Mucosa of rectum (tissue), 2 donors: Measurements from ENCODE around the gene STEAP4.
"Not testable (repeated sequence)": the region's sequence is repeated elsewhere in the genome, so short reads cannot be mapped to it uniquely, and the experiment has no call there.

ENCODE experiments used
- H3K27ac ChIP-seq, 2 donors: one replicate each; pipeline ENCODE4 v1.7.0; 2013; ENCODE audit warnings: inconsistent platforms in 2 of 2, low read depth in 2 of 2, low read length in 2 of 2
- H3K27me3 ChIP-seq, 2 donors: one replicate each; pipeline ENCODE4 v1.7.0; 2013; ENCODE audit warnings: low read length in 2 of 2; ENCODE audit not compliant: control insufficient read depth in 2 of 2, insufficient read depth in 2 of 2
- H3K36me3 ChIP-seq, 2 donors: one replicate each; pipeline ENCODE4 v1.7.0; 2013; ENCODE audit warnings: low read length in 2 of 2; ENCODE audit not compliant: control insufficient read depth in 2 of 2, insufficient read depth in 2 of 2
- H3K4me1 ChIP-seq, 2 donors: one replicate each; pipeline ENCODE4 v1.7.0; 2013; ENCODE audit warnings: low read length in 2 of 2, mild to moderate bottlenecking in 1 of 2; ENCODE audit not compliant: control insufficient read depth in 2 of 2, insufficient read depth in 2 of 2
- H3K4me3 ChIP-seq, 2 donors: one replicate each; pipeline ENCODE4 v1.7.0; 2013; ENCODE audit warnings: low read length in 2 of 2
- H3K9ac ChIP-seq, 2 donors: one replicate each; pipeline ENCODE4 v1.7.0; 2013; ENCODE audit warnings: low read length in 2 of 2, low read depth in 1 of 2, mild to moderate bottlenecking in 1 of 2
- H3K9me3 ChIP-seq, 2 donors: one replicate each; pipeline ENCODE4 v1.7.0; 2013; ENCODE audit warnings: low read length in 2 of 2; ENCODE audit not compliant: control insufficient read depth in 2 of 2
- donor health status: healthy.
- donor health status: Normal muscosa, but diverticular disease.

The STEAP4 gene

GRCh38 chr7:88278881-88279280 is 27.8 kb downstream of the STEAP4 start:
- no peaks in the 10 kb centered on the region for H3K36me3 ChIP-seq
- no peaks in the 10 kb centered on the region for H3K27me3 ChIP-seq
- H3K4me3 ChIP-seq = no peak overlapping the region
- peaks cover 0 to 3% of the 10 kb centered on the region in 2 donors for H3K4me1 ChIP-seq
- H3K9me3 ChIP-seq = no peaks in the 10 kb centered on the region
- no peak overlapping the region for H3K9ac ChIP-seq
- no peak overlapping the region for H3K27ac ChIP-seq

GRCh38 chr7:88276605-88277153 is 30.0 kb downstream of the STEAP4 start:
- H3K9ac ChIP-seq = no peak overlapping the region
- H3K4me1 ChIP-seq = peaks cover 0 to 3% of the 10 kb centered on the region in 2 donors
- no peaks in the 10 kb centered on the region for H3K9me3 ChIP-seq
- H3K4me3 ChIP-seq = no peak overlapping the region
- no peaks in the 10 kb centered on the region for H3K27me3 ChIP-seq
- no peaks in the 10 kb centered on the region for H3K36me3 ChIP-seq
- no peak overlapping the region for H3K27ac ChIP-seq

GRCh38 chr7:88274856-88275255 is 31.8 kb downstream of the STEAP4 start:
- H3K4me1 ChIP-seq, H3K9ac ChIP-seq, H3K4me3 ChIP-seq, H3K27me3 ChIP-seq, H3K27ac ChIP-seq, H3K36me3 ChIP-seq, H3K9me3 ChIP-seq: not testable (repeated sequence)

- no peak overlapping the region for H3K4me3 ChIP-seq
- no peaks in the 10 kb centered on the region for H3K27me3 ChIP-seq
These were observed 37.1 kb downstream of the STEAP4 start for GRCh38 chr7:88269586-88269985.

GRCh38 chr7:88268858-88269257 is 37.8 kb downstream of the STEAP4 start:
- Histone ChIP-seq H3K9me3 (no peaks in the 10 kb centered on the region), H3K27me3 (no peaks in the 10 kb centered on the region), H3K9ac (no peak overlapping the region), H3K27ac (no peak overlapping the region), H3K4me3 (no peak overlapping the region), H3K36me3 (no peaks in the 10 kb centered on the region), H3K4me1 (no peaks in the 10 kb centered on the region)

More at GRCh38 chr7:88269586-88269985, 37.1 kb downstream of the STEAP4 start:
- H3K9ac ChIP-seq = no peak overlapping the region
- H3K27ac ChIP-seq = no peak overlapping the region
- H3K4me1 ChIP-seq = no peaks in the 10 kb centered on the region
- H3K9me3 ChIP-seq = no peaks in the 10 kb centered on the region
- no peaks in the 10 kb centered on the region for H3K36me3 ChIP-seq

GRCh38 chr7:88268051-88268450 is 38.6 kb downstream of the STEAP4 start:
- no peak overlapping the region for H3K9ac ChIP-seq
- no peak overlapping the region for H3K27ac ChIP-seq
- no peaks in the 10 kb centered on the region for H3K27me3 ChIP-seq
- no peaks in the 10 kb centered on the region for H3K36me3 ChIP-seq
- no peaks in the 10 kb centered on the region for H3K4me1 ChIP-seq
- H3K9me3 ChIP-seq = no peaks in the 10 kb centered on the region
- no peak overlapping the region for H3K4me3 ChIP-seq

GRCh38 chr7:88267421-88267820 is 39.3 kb downstream of the STEAP4 start:
- H3K27ac ChIP-seq = no peak overlapping the region
- H3K9me3 ChIP-seq = no peaks in the 10 kb centered on the region
- H3K9ac ChIP-seq = no peak overlapping the region
- H3K4me3 ChIP-seq = no peak overlapping the region
- H3K4me1 ChIP-seq = no peaks in the 10 kb centered on the region
- H3K36me3 ChIP-seq = no peaks in the 10 kb centered on the region
- H3K27me3 ChIP-seq = no peaks in the 10 kb centered on the region

GRCh38 chr7:88264987-88265386 is 41.7 kb downstream of the STEAP4 start:
- not testable (repeated sequence) for H3K27me3 ChIP-seq, H3K27ac ChIP-seq, H3K9ac ChIP-seq, H3K4me1 ChIP-seq, H3K4me3 ChIP-seq, H3K36me3 ChIP-seq, H3K9me3 ChIP-seq

GRCh38 chr7:88262562-88262961 is 44.1 kb downstream of the STEAP4 start:
- Histone ChIP-seq H3K27ac (no peak overlapping the region), H3K9me3 (no peaks in the 10 kb centered on the region), H3K27me3 (no peaks in the 10 kb centered on the region), H3K36me3 (no peaks in the 10 kb centered on the region), H3K9ac (no peak overlapping the region), H3K4me1 (no peaks in the 10 kb centered on the region), H3K4me3 (no peak overlapping the region)

GRCh38 chr7:88260719-88261118 is 46.0 kb downstream of the STEAP4 start:
- H3K4me1 ChIP-seq = no peaks in the 10 kb centered on the region
- no peak overlapping the region for H3K4me3 ChIP-seq
- H3K27me3 ChIP-seq = no peaks in the 10 kb centered on the region
- H3K9ac ChIP-seq = no peak overlapping the region
- no peak overlapping the region for H3K27ac ChIP-seq
- no peaks in the 10 kb centered on the region for H3K36me3 ChIP-seq
- H3K9me3 ChIP-seq = no peaks in the 10 kb centered on the region
